ENCODE results near the gene CNP.

CNP gene

GRCh38 chr17:41942626-41943373 is 23.8 kb upstream of the CNP start:
- no peak for DNase-seq

DNA sequence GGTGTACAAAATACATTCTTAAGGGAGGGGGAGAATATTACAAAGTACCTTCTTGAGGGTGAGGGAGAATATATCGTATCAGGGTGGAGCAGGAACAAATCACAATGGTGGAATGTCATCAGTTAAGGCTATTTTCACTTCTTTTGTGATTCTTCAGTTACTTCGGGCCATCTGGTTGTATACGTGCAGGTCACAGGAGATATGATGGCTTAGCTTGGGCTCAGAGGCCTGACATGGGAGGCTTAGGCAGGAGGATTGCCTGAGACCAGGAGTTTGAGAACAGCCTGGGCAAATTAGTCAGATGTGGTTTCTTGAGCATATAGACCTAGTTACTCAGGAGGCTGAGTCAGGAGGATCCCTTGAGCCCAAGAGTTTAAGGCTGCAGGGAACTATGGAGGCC is 23.1 kb upstream of the CNP start:
- no peak for DNase-seq

DNA sequence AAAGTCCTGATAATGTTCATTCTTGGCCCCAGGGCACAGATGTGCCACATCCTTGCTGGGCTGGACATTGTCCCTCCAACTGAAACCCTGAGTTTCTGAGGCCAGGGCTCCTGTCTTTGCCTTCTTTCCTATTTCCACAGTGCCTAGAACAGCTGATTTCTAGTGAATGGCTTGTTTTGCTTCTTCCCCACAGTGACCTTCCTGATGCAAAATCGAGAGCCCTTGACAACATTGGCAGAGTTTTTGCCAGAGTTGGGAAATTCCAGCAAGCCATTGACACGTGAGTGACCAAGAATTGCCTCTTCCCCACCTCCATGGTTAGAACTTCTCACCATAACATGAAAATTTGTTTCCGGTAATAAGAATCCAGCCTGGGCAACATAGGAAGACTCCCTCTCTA is 21.7 kb upstream of the CNP start:
- DNase-seq, result no peak

- no peak for DNase-seq
Observed at GRCh38 chr17:41948762-41949460, 17.7 kb upstream of the CNP start.

- no peak for DNase-seq
Observed at GRCh38 chr17:41956522-41956921, 10.1 kb upstream of the CNP start.

DNA sequence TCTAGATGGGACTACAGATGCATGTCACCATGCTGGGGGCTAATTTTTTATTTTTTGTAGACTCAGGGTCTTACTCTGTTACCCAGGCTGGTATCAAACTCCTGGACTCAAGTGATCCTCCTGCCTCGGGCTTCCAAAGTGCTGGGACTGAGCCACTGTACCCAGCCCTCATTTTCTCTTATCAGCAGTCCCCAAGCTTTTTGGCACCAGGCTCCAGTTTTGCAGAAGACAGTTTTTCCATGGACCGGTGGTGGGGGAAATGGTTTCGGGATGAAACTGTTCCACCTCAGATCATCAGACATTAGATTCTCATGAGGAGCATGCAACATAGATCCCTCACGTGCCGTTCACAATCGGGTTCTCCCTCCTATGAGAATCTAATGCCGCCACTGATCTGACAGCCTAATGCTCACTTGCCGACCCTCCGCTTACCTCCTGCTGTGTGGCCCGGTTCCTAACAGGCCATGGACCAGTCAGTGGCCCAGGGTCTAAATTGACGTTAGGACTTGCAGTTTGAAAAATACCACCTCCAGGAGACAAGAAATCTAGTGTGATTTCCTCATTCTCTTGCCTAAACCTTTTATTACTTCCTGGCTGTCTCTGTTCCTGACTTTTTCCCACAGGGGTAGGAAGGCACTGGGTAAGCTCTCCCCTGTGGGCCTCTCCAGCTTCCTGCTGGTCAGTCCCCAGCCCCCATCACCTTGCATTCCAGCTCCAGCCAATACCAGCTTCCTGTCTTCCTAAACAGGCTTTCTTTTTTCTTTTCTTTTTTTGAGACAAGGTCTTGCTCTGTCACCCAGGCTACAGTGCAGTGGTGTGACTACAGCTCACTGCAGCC is 9.3 kb upstream of the CNP start:
- DNase-seq, result no peak

DNA sequence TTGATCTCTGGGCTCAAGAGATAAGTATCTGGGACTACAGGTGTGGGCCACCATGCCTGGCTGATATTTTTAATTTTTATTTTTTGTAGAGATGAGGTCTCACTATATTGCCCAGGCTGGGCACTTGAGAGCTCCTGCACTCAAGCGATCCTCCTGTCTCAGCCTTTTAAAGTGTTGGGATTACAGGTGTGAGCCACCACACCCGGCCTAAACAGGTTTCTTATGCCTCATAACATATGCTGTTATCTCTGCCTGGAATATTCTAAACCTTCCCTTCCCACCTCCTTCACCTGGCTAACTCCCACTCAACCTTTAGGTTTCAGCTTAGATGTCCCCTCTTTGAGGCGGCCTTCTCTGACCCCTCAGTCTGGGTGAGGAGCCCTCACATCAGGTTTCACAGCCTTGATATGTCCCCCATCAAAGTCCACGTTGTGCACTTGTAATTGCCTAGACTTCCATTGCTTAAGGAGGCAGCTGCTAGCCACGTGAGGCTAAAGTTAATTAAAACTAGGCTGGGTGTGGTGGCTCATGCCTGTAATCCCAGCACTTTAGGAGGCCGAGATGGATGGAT is 8.6 kb upstream of the CNP start:
- no peak for DNase-seq

DNA sequence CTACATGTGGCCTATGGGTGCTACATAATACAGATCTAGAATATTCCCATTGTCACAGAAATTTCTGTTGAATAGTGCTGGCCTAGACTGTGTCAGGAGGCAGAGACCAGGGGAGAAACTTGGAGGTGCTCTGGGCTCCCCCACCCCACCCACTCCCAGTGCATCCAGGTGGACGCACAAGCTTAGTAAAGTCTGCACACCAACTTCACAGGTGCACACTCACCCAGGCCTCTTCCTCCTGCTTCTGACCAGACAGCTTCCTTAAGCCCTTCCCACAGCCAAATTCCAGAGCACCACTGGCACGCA is 7.6 kb upstream of the CNP start:
- no peak for DNase-seq

GRCh38 chr17:41959336-41960095 is 7.1 kb upstream of the CNP start:
- DNase-seq, result no peak

GRCh38 chr17:41962111-41962510 is 4.5 kb upstream of the CNP start:
- DNase-seq, result no peak

DNA sequence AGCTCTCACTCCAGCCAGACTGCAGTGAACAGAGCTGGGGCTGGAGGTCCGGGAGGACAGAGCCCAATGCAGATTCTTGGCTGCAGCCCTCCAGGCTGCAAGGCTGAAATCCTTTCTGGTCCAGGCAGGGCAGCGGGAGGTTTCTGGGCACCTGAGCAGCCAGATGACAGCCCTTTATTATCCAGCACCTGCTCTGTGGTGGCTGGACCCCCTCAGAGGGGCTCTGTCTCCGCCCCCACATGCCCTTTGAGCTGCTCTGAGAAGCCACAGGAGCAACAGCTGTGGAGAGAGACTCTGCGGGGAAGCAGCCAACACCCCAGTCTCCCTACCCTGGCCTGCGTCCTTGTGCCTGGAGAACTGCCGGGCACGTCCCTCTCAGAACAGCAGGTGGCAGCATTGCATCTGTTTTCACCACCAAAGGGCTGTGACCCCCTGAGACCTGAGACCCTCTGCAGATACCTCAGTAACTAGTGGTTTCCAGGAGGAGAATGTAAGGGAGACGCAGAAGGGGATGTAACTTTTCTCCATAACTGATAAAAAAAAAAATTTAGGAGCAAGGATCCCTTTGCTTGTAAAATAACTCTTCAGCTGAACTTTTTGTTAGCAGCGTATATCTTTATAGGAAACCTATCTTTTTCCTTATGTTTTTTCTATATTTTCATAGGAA is 3.7 kb upstream of the CNP start:
- DNase-seq, result peak; percentile 64 to 68

GRCh38 chr17:41965694-41966462 is 717 bp upstream of the CNP start:
- peak; percentile 53 to 58 for DNase-seq

- DNase-seq, result peak; percentile 29
Observed at GRCh38 chr17:41967141-41967920, 736 bp downstream of the CNP start.

DNA sequence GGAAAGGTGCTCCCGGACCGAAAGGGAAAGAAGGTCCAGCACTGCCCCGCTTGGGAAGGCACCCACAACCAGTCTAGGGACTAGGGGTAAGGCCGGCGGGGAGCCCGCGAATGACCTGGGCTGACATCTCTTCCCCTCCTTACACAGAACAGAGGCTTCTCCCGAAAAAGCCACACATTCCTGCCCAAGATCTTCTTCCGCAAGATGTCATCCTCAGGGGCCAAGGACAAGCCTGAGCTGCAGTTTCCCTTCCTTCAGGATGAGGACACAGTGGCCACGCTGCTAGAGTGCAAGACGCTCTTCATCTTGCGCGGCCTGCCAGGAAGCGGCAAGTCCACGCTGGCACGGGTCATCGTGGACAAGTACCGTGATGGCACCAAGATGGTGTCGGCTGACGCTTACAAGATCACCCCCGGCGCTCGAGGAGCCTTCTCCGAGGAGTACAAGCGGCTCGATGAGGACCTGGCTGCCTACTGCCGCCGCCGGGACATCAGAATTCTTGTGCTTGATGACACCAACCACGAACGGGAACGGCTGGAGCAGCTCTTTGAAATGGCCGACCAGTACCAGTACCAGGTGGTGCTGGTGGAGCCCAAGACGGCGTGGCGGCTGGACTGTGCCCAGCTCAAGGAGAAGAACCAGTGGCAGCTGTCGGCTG is 1.5 kb downstream of the CNP start:
- DNase-seq, result no peak

GRCh38 chr17:41968676-41969075 is 2.1 kb downstream of the CNP start:
- no peak for DNase-seq

- DNase-seq, result no peak
Observed at GRCh38 chr17:41970901-41971331, 4.3 kb downstream of the CNP start.

GRCh38 chr17:41971721-41972523 is 5.3 kb downstream of the CNP start:
- DNase-seq, result no peak

- no peak for DNase-seq
Observed at GRCh38 chr17:41972571-41973407, 6.2 kb downstream of the CNP start.

All from activated CD4-positive, alpha-beta T cell treated with anti-CD3 and anti-CD28 coated beads, Interleukin-2, amount 50 U/mL, for 4 hours (primary cell).